HG03095 (cell line): Measurements from ENCODE around the gene CD84.
"Not testable (repeated sequence)": the region's sequence is repeated elsewhere in the genome, so short reads cannot be mapped to it uniquely, and the experiment has no call there.

Experiments used
- ATAC-seq: cut with Tn5 transposase; IDR thresholded peaks from one replicate; pipeline ENCODE4 v1.9.1; 2021; ENCODE audit warnings: moderate library complexity; ENCODE audit not compliant: unreplicated experiment

Gene CD84, protein sequence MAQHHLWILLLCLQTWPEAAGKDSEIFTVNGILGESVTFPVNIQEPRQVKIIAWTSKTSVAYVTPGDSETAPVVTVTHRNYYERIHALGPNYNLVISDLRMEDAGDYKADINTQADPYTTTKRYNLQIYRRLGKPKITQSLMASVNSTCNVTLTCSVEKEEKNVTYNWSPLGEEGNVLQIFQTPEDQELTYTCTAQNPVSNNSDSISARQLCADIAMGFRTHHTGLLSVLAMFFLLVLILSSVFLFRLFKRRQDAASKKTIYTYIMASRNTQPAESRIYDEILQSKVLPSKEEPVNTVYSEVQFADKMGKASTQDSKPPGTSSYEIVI

DNA sequence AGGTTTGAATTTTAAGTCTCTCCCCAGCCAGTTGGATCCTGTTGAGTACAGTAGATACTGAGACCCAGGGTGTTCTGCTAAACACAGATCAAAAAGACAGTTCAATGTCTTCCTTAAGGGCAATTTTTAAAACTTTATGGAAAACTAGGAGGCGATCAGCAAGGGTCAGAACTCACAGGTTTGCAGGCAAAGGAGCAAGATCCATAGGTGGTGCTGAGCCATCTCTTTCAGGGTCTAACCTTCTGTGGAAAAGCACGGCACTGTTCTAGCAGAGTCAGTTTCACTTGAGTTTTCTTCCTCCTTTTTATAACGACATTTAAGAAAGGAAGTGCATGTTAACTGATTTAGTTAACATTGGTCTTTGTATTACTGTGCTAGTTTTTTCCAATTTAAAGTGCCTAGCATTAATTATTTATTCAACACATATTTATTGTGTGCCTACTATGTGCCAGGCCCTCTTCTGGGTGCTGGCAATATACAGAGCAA, at the start of gene CD84:
Gene CD84, minus strand, starts transcription at position 281 of the 486 bp plus-strand sequence. Its CDS starts 59 bp downstream, at position 222.
- ATAC-seq: no peak

DNA sequence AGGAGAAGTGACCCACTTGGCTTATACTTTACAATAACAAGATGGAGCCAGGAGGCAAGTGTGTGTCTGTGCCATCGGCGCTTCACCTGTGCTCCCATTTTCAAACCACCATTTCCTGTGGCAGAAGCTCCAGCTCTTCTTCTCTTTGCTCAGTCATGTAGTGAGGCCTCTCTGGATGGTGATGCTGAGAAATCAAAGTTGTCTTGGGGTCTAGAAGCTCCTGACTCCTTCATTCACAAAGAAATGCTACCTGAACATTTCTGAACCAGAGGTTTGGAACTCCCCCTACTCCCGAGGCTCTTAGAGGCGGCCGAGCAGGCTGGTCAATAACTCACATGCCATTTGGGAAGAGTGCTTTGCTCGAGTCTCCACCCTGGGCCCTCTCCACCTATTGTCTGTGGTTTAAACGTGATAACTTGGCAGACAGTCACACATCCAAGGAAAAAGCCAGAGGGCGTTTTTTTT, 49.5 kb upstream of the CD84 start:
- no peak for ATAC-seq

DNA sequence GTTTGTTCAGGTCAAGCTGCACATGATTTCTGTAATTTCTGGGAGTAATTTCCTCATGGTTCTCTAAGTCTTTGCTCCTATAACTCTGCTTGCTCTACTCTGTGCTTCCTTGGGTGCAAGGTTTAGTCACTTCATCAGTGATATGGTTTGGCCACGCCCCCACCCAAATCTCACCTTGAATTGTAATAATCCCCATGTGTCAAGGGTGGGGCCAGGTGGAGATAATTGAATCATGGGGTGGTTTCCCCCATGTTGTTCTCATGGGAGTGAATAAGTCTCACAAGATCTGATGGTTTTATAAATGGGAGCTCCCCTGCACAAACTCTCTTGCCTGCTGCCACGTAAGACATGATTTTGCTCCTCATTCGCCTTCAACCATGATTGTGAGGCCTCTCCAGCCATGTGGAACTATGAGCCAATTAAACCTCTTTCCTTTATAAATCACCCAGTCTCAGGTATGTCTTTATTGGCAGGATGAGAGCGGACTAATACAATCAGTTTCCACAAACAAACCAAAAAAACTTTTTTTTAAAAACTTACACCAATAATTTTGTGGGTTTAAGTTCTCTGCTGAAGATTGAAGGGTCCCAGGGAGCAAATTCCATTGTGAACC, 48.5 kb upstream of the CD84 start:
- ATAC-seq: not testable (repeated sequence)

DNA sequence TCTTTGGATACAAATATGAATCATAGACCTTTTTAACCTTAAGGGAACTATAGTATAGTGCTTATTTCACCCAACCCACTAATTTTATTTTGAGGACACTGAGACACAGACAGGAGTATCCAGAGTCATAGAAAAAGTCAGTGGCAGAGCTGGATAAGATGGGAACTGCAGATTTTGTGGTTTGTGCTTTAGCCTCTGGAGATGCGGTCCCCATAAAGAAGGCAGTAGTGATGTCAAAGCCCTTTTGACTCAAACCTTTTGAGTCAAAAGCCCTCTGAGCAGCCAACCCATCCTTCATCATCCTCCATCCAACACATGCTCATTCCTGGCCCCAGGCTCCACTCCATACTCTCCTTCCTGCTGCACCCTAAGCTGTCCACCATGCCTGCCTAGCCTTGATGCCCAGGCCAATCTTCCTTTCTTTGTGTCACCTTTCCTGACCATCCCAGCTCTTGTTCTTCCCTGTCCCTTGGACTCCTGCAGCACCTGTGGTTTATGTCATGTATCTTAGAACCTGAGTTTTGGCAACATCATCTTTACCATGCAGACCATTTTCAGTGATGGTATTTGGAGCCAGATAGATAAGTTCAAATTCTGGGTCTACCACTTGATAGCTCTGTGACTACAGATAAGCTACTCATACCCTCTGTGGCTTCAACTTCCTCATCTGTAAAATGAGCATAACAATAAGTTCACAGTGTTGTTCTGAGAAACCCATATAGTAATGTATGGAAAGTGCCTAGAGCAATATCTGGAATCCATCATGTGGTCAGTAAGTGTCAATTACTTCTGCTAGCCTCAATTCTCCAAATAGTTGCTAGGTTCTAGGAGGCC, 47.4 kb upstream of the CD84 start:
- no peak for ATAC-seq

DNA sequence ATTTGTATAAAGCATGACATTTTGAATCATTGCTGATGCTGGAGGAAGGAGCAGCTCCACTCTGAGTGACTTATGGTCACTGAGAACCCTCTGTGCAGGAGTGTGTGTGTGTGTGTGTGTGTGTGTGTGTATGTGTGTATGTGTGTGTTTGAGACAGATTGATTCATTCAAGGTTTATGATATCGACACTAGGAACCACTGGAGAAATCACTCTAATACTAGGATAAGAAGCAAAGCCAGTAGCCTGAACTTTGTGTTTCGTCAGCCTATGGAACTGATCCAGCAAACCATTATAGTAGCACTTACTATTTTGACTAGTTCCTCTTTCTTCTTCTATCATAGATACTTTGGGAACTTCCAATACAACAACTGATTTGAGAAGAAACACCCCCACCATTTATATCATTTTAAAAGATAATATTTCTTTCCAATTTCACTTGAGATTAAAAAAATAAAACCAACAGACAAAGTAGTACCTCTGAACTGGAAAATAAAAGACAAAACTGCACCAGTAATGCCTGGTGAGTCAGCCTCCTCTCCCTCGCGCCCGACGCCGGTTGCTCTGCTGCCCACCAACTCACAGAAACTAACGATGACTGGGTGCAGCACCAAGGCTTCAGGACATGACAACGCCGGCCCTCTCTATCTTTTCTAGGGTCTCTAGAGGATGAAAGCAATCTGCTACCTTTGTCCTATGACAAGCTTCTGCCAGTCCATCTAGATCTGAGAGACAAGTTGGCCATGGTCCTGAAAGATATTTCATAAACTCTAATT, 46.6 kb upstream of the CD84 start:
- ATAC-seq: no peak

DNA sequence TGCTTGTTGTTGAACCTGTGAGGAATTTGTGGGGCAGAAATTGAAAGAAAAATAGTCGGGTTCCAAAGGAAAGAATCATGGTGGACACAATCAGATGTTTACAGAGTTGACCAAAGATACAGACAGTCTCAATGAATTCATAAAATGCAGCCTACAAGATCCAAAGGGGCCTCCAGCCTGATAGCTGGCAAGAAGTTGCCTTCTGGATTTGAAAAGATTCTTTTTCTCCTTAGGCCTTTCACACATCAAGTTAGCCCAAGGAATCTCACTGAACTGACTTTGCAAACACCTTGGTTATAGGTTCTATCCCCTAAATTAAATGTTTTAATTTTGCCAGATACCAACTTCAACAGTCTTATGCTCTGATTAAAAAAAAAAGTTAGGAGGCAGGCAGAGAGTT, 46.0 kb upstream of the CD84 start:
- ATAC-seq: no peak

DNA sequence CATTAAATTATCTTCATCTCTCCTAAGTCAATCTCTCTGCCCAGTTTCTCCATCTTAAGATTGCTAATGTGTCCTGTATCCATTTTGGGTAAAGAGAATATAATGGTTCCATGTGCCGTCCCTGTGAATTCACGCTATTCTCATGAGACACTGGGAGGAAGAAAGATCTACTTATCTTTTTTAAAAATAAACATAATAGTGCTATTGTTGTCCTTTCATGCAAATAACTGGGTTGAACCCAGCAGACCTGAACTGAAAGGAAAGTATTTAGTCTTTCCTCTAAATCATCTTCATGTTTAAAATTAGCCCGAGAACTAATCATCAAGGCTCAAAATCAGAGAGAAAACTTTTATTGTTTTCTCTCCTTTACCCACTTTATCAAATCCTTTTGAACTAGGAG, 45.2 kb upstream of the CD84 start:
- no peak for ATAC-seq

DNA sequence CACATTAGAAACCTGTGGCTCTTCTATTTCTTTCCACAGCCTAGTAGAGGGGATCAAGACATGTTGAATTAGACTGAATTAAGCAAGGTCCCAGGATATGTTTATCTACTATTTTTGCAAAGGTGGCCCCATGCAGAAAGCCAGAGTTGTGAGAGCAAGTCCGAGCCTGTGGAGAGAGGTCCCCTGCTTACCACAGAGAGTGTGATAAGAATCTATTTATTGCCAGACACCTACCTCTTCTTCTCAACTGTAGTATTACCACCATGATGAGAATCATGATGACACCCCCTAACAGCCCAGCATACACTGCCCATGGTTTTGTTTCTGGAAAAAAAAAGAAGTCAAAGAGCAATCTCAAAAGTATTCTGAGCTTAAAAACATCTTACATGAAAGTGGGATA, 44.6 kb upstream of the CD84 start:
- ATAC-seq: no peak

DNA sequence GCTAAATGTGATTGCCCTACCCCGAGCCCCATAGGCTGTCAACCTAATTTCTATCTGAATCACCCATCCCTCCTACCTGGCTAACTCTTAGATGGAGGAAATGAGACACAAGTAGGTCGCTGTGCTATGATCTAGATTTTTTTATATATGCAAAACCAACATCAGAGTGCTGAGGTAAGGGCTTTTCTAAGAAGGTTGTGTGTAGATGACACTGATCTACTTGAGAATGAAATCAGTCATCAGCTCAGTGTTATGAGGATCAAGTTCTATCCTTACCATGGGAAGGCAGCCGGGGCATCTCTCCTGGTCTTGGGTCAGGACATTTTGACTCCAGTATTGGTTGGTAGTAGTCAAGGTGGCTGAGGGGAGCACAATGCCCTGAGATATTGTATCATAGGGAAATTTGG, 43.9 kb upstream of the CD84 start:
- no peak for ATAC-seq

DNA sequence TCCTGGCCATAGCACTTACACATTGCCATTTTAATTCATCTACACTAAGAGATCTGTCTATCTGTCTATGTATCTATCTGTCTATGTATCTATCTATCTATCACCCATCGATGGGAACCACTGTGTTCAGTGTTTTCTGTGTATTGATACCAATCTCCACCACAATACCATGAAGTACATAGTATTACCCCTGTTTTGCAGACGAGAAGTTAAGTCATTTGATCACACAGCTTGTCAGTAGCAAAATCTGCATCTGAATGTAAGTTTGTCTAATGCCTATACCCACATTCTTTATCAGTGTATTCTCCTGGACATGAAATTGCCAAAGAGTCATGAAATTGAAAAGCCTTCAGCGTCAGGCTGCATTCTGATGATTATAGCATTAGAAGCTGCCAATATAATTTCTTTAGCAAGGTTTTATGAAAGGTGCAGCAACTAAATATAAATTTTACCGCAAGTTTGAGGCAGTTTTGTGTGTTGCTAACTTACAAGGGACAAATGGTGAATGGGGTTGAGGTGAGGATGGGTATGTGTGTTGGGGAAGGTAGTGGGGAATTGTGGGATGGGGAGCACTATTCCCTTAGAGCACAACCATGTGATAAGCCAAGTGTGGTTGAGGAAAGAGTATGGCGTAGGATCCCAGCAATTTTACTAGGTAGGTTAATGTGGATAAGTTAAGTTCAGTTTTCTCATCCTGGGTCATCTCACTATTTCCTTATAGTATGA, 43.4 kb upstream of the CD84 start:
- no peak for ATAC-seq

DNA sequence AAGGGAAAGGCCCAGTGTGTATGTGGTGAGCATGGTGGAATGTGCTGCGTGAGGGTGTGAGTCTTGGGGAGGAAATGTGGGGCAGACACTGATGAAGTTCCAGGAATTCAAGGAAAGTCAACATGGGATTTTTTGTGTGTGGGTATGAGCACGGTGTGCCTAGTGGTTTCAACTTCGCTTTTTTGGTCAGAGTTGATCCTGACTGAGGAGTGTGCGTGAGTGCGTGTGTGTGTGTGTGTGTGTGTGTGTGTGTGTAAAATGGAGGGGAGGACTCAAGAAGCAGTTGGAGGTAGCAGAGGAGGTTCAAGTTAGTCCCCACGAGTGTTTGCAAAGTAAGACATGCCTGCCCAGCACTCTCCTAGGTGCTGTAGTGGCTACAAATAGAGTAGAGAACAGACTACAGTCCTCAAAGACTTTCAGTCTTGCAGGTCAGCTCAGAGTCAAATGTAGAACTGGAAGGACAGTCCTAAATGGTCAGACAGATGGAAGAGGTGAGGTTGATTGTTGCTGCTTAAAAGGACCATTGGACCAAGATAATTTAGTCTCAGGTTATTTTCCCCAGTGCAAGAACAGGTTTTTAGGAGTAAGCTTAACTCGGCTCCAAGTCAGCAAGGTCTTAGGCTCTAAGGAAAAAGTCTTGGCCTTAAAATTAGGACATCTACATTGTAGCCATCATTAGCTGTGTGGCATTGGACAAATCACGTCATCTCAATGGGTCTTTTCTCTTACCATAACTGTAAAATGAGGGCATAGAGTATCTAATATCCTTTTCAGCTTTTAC, 42.5 kb upstream of the CD84 start:
- no peak for ATAC-seq

DNA sequence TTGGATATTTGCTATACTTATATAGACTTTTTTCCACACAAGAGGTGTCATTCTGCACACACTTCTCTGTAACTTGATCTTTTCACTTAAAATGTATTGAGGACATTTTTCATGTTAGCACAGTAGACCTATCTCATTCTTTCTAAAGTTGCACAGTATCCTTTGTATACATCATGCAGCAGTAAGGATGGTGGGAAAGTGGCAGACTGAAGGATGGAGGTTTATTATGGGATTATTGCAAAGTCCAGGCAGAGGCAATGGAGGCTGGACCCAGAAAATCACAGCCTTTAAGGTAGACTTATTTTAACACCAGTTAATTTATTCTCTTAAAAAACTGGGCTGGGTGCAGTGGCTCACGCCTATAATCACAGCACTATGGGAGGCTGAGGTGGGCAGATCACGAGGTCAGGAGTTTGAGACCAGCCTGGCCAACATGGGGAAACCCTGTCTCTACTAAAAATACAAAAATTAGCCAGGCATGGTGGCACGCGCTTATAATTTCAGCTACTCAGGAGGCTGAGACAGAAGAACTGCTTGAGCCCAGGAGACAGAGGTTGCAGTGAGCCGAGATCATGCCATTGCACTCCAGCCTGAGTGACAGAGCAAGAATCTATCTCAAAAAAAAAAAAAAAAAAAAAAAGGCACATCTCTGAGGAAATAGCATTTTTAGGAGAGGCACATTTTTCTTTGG, 41.8 kb upstream of the CD84 start:
- no peak for ATAC-seq

DNA sequence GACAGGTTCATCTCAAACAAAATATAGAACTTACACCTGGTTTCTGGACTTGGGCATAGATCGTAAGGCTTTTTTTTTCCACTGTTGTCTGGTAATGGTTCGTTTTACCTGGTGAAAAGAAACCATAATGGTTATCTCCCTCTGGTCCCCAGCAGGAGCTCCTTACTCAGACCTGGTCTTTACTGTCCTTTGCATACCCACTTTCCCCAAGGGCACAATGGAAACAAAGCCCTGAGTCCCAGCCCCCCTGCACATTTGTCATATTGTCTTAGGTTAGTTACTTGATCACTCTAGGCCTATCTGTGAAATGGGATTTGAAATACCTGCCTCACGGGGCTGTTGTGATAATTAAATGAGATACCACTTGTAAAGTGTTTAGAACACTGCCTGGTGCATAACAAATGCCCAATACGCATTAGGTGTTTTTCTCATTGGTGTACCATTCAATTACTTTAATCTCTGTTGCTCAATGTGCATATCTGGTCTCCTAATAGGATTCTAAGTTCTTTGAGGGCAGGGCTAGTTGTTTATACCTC, 40.5 kb upstream of the CD84 start:
- no peak for ATAC-seq

DNA sequence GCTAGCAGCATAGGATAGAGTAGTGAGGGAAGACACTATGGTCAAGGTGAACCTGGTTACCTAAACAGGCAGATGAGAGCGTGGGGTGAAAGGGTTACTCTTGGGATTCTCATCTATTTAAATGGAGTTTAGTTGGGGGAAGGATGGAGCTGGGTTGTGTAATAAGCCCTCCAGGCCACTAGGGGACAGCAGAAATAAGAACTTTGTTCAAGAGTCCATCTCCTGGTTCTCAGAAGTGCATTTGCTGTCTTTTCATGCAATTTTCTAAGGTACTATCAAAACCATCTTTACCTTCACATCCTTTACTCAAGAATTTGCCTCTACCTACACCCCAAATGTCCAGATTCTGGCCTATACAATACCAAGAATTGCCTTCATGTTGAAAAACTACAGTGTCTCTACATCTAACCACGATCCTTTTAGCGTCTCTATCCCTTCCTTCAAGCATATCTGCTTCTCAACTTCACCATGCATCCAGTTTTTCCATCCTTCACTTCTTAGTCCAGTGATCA, 39.5 kb upstream of the CD84 start:
- no peak for ATAC-seq

DNA sequence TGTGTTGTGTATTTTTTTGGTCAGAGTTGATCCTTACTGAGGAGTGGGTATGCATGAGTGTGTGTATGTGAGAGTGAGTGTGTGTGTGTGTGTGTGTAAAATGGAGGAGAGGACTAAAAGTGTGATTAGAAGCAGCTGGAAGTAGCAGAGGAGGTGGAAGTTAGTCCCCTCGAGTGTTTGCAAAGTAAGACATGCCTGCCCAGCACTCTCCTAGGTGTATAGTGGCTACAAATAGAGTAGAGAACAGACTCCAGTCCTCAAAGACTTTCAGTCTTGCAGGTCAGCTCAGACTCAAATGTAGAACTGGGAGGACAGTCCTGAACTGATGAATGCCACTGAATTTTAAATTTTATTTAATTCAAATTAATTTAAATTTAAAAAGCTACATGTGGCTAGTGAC, 39.0 kb upstream of the CD84 start:
- no peak for ATAC-seq

DNA sequence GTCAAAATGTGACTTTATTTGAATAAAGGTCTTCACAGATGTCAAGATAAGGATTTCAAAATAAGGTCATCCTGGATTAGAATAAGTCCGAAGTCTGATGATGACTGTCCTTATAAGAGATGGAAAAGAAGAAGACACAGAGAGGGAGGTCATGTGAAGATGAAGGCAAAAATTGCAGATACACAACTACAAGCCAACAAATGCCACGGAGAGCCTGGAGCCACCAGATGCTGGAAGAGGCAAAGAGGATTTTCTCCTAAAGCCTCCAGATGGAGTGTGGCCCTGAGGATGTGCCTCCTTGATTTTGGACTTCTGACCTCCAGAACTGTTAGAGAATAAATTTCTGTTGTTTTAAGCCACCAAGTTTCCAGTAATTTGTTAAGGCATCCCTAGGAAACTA, 36.4 kb upstream of the CD84 start:
- ATAC-seq: no peak

DNA sequence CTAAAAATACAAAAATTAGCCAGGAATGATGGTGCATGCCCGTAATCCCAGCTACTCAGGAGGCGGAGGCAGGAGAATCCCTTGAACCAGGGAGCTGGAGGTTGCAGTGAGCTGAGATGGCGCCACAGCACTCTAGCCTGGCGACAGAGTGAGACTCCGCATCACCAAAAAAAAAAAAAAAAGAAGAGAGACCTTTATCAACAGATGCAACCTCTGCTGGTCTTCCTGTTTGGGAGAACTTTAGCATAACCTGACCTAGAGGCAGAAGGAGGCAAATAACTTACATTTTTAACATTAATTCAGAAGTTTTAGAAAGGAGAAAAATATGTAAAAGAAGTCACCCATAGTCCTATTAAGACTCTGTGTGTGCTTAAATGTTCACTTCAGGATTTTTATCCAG, 35.1 kb upstream of the CD84 start:
- no peak for ATAC-seq

DNA sequence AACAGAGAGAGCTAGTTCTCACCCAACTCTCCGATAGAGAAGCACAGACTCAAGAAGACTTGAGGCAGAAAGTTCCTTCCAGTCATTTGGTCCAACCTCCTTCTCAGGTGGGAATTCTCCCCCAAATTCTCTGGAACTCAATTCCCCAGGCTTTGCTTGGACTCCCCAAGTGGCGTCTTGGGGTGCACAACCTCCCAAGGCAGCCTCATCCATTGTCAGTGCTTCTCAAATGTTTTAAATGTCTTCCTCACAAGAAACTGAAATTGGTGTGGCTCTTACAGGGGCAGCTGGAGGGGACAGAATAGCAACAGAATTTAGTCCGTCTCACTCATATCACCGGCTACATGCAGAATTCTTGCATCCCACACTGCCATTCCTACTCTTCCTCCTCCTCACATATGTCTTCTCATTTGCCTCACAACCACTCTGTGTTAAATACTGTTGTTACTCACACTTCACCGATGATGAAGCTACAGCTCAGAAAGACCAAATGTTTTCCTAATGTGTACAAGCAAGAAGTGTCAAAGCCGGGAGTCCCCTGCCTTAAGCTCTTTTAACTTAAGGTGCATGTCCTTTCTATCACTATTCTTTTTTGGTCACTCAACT, 33.4 kb upstream of the CD84 start:
- no peak for ATAC-seq
